ENCODE data around the gene FBXO8. TPM values are rescaled to one million over a fixed set of nuclear protein-coding genes. Genes with fewer than 3 reads are reported as not detected.

FBXO8 gene
- total RNA-seq, 1 donor from 2014 or later: 28.4 TPM

GRCh38 chr4:174241162-174241561 lies 42.3 kb downstream of the FBXO8 start:
- no peak overlapping the region for H3K9ac ChIP-seq
- H3F3A ChIP-seq (ENCODE audit: low read depth): no peaks in the 10 kb centered on the region
- no peaks in the 10 kb centered on the region for H3K79me2 ChIP-seq (ENCODE audit: low read depth)
- Mint-ChIP-seq H3K27ac (no peak overlapping the region), H3K9me3 (no peaks in the 10 kb centered on the region), H3K4me3 (no peak overlapping the region), H3K4me1 (no peaks in the 10 kb centered on the region), H3K36me3 (no peaks in the 10 kb centered on the region), H3K27me3 (ENCODE audit: insufficient read depth, low read depth) (no peaks in the 10 kb centered on the region)
- no peak overlapping the region for H3K4me3 ChIP-seq
- no peaks in the 10 kb centered on the region for H3K4me1 ChIP-seq
- H3K4me2 ChIP-seq: no peak overlapping the region
- H2AFZ ChIP-seq (replicated peaks): no peak overlapping the region
- no peaks in the 10 kb centered on the region for H3K27me3 ChIP-seq
- no peaks in the 10 kb centered on the region for H4K20me1 ChIP-seq (ENCODE audit: low read depth)
- no peak overlapping the region for H3K27ac ChIP-seq
- DNase-seq (ENCODE audit: low spot score): no peak
- H3K36me3 ChIP-seq: no peaks in the 10 kb centered on the region
- no peak for TF ChIP-seq EZH2 (IDR thresholded peaks at IDR 0.05)
- no peak for TF ChIP-seq CTCF (IDR thresholded peaks at IDR 0.05)
- no peak for TF ChIP-seq EZH2phosphoT487 (IDR thresholded peaks at IDR 0.05)
- no peaks in the 10 kb centered on the region for H3K9me3 ChIP-seq (ENCODE audit: low read depth)

- Histone ChIP-seq H2AFZ (replicated peaks) (no peak overlapping the region), H3K9me3 (ENCODE audit: low read depth) (no peaks in the 10 kb centered on the region), H3K27ac (no peak overlapping the region), H3K4me1 (no peaks in the 10 kb centered on the region), H3F3A (ENCODE audit: low read depth) (no peaks in the 10 kb centered on the region), H3K27me3 (no peaks in the 10 kb centered on the region), H3K9ac (no peak overlapping the region), H4K20me1 (ENCODE audit: low read depth) (no peaks in the 10 kb centered on the region), H3K4me3 (no peak overlapping the region), H3K4me2 (no peak overlapping the region), H3K79me2 (ENCODE audit: low read depth) (no peaks in the 10 kb centered on the region), H3K36me3 (no peaks in the 10 kb centered on the region)
- Mint-ChIP-seq H3K27me3 (ENCODE audit: insufficient read depth, low read depth) (no peaks in the 10 kb centered on the region), H3K4me3 (no peak overlapping the region), H3K27ac (no peak overlapping the region), H3K9me3 (no peaks in the 10 kb centered on the region), H3K36me3 (no peaks in the 10 kb centered on the region), H3K4me1 (no peaks in the 10 kb centered on the region)
- TF ChIP-seq CTCF (IDR thresholded peaks at IDR 0.05): no peak
- TF ChIP-seq EZH2phosphoT487 (IDR thresholded peaks at IDR 0.05): no peak
- no peak for TF ChIP-seq EZH2 (IDR thresholded peaks at IDR 0.05)
- DNase-seq (ENCODE audit: low spot score): no peak
Measured at GRCh38 chr4:174236359-174236758, 47.1 kb downstream of the FBXO8 start.

- Histone ChIP-seq H3K27ac (no peak overlapping the region), H2AFZ (replicated peaks) (no peak overlapping the region), H3K4me3 (no peak overlapping the region), H3K79me2 (ENCODE audit: low read depth) (no peaks in the 10 kb centered on the region), H4K20me1 (ENCODE audit: low read depth) (no peaks in the 10 kb centered on the region), H3F3A (ENCODE audit: low read depth) (no peaks in the 10 kb centered on the region), H3K9me3 (ENCODE audit: low read depth) (no peaks in the 10 kb centered on the region), H3K27me3 (peaks cover 32% of the 10 kb centered on the region), H3K4me1 (no peaks in the 10 kb centered on the region), H3K4me2 (no peak overlapping the region), H3K9ac (no peak overlapping the region), H3K36me3 (no peaks in the 10 kb centered on the region)
- no peaks in the 10 kb centered on the region for H3K4me1 Mint-ChIP-seq
- no peaks in the 10 kb centered on the region for H3K27me3 Mint-ChIP-seq (ENCODE audit: insufficient read depth, low read depth)
- DNase-seq (ENCODE audit: low spot score): no peak
- TF ChIP-seq CTCF (IDR thresholded peaks at IDR 0.05) (no peak), EZH2 (IDR thresholded peaks at IDR 0.05) (no peak), EZH2phosphoT487 (IDR thresholded peaks at IDR 0.05) (no peak)
- no peaks in the 10 kb centered on the region for H3K36me3 Mint-ChIP-seq
- no peaks in the 10 kb centered on the region for H3K9me3 Mint-ChIP-seq
- no peak overlapping the region for H3K4me3 Mint-ChIP-seq
- H3K27ac Mint-ChIP-seq: no peak overlapping the region
Measured at GRCh38 chr4:174230680-174231079, 52.8 kb downstream of the FBXO8 start.
